HG03139 (cell line): ENCODE measurements around the gene UBE2O.
"Not testable (repeated sequence)": the region's sequence is repeated elsewhere in the genome, so short reads cannot be mapped to it uniquely, and the experiment has no call there.

Experiments used
- ATAC-seq: cut with Tn5 transposase; IDR thresholded peaks from one replicate; pipeline ENCODE4 v1.9.1; 2021; ENCODE audit not compliant: unreplicated experiment

Gene UBE2O

GRCh38 chr17:76376318-76377133, 76.4 kb downstream of the UBE2O start:
- ATAC-seq = no peak

GRCh38 chr17:76371656-76372628, 81.0 kb downstream of the UBE2O start:
- no peak for ATAC-seq

- ATAC-seq = no peak
These were observed 82.5 kb downstream of the UBE2O start for GRCh38 chr17:76370261-76370993.

- no peak for ATAC-seq
These were observed 83.1 kb downstream of the UBE2O start for GRCh38 chr17:76369804-76370203.

GRCh38 chr17:76369379-76369778, 83.6 kb downstream of the UBE2O start:
- no peak for ATAC-seq

DNA sequence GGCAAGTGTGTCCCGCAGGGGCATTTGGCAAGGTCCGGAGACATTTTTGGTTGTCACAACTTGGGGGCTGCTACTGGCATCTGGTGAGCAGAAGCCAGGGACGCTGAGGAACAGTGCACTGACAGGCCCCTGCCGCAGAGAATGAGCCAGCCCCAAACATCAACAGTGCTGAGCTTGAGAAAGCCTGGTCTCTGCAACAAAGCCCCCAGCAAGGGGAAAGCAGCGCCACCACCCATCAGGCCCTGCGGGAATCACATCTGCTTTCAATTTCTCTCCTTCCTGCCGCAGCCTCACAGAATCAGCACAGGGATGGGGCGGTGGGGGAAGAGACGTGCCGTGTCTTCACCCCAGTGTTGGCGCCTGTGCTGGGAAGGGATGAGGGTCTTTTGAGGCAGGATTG, 84.4 kb downstream of the UBE2O start:
- ATAC-seq = no peak

GRCh38 chr17:76367642-76368041, 85.3 kb downstream of the UBE2O start:
- no peak for ATAC-seq

DNA sequence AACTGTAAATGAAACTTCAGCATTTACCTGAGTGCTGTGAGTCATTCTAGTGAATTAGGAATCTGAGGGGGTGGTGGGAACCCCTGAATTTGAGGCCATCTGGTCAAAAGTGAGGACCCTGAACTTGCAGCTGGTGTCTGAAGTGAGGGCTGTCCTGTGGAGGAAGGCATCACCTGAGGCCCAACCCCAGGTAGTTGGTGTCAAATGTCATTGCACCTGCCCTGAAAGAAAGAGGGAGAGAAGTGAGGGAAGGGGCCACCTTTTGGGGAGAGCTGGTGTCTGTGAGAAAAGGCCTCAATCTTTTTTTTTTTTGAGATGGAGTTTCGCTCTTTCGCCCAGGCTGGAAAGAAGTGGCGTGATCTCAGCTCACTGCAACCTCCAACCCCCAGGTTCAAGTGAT, 86.7 kb downstream of the UBE2O start:
- ATAC-seq = no peak

DNA sequence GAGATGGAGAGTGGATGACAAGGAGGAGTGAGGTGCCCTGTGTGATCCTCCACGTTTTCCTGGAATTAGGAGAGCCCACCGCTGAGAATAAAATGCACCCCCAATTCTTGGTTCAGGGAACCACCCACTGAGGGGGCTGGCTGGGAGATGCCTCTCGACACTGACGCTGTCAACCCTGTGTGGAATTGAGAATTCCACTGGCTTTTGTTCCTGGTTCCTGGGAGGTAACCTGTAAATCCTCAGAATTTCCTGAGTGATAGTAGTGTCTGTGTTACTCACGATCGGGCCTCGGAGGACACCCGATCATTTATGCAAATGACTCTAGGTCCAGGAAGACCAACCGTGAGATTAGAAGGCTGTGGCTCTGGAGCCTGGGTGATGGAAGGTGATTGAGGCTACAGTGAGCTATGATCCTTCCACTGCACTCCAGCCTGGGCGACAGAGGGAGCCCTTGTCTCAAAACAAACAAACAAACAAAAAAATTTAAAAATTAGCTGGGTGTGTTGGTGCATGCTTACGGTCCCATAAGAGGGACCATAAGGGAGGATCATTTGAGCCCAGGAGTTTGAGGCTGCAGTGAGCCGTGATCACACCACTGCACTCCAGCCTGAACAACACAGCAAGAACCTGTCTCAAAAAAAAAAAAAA, 87.6 kb downstream of the UBE2O start:
- no peak for ATAC-seq

DNA sequence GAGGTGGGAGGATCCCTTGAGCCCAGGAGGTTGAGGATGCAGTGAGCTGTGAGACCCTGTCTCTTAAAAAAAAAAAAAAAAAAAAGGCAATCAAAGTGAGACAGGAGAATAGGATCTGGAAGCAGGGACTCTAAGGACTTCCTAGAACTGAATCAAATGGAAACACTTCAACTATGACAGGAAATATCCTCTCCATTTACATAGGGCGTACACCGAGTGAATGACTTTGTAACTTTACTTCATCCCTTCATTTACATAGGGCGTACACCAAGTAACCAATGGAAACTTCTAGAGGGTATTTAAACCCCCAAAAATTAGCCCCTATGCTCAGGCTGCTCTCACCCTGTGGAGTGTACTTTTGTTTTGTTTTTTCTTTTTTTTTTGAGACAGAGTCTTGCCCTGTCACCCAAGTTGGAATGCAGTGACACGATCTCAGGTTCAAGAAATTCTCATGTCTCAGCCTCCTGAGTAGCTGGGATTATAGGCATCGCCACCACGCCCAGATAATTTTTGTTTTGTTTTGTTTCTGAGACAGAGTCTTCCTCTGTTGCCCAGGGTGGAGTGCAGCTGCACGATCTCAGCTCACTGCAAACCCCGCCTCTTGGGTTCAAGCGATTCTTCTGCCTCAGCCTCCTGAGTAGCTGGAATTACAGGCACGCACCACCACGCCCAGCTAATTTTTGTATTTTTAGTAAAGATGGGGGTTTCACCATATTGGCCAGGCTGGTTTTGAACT, 89.7 kb downstream of the UBE2O start:
- no peak for ATAC-seq

DNA sequence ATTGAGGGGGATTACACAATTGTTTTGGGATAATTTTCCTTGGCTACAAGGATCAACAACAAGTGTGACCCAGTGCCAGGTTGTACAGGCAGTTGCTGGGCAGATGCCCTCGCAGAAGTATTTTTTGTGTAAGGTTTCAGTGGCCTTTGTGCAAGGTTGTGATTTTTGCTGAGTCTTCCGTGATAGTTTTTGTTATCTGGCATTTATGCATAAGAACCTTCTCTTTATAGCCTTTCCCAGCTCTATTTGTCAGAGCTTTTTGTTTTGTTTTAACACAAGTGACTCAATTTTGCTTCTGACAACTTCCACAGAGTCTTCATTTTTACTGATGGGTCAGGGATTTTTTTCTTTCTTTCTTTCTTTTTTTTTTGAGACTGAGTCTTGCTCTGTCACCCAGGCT, 92.5 kb downstream of the UBE2O start:
- ATAC-seq = no peak

DNA sequence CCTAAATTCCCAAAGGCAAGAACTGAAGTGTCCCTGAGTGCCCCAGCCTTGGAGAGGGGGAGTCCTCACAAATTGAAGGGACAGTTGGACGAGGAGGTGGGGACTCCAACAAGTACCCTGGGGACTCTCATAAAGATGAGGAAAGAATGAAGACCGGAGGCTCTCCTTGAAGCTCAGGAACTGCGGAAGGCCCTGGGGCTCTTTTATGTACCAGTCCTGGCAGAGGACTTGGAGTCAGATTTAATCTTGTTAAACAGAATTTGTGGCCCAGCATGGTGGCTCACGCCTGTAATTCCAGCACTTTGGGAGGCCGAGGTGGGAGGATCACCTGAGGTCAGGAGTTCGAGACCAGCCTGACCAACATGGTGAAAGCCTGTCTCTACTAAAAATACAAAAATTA, 93.2 kb downstream of the UBE2O start:
- not testable (repeated sequence) for ATAC-seq

DNA sequence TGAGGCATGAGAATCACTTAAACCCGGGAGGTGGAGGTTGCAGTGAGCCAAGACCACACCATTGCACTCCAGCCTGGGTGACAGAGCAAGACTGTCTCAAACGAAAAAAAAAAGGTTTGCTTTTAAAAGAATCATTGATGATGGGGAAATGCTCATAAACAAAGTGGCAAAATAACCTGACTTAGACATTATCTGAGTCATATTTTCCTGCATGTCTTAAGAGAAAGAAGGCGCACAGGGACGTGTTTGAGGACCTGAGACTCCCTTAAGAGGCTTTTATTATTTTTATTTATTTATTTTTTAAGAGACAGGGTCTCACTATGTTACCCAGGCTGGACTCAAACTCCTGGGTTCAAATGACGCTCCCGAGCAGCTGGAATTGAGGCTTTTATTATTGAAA, 93.6 kb downstream of the UBE2O start:
- ATAC-seq = no peak

GRCh38 chr17:76357597-76358158, 95.3 kb downstream of the UBE2O start:
- ATAC-seq = no peak

GRCh38 chr17:76356803-76357456, 96.0 kb downstream of the UBE2O start:
- no peak for ATAC-seq

DNA sequence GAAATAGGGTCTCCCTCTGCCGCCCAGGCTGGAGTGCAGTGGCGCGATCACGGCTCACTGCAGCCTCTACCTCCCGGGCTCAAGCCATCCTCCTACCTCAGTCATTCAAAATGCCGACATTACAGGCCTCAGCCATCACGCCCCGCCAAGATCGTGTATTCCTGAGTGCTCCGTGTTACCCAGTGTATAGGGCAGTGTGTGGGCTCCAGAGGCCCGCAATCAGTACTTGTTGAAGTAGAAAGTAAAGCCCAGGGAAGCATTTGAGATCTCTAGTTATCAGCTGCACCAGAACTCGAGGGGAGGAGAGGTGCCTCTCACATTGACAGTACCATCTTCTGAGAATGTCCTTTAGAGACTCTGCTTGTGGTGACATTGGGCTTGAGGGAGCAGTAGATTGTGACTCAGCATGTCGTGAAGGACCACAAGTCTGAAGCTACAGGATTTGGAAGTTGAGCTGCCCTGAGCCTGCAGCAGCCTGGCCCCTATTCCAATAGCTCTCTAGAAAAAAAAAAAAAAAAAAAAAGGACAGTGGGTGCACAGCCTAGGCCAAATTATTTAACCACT, 98.1 kb downstream of the UBE2O start:
- ATAC-seq = no peak

DNA sequence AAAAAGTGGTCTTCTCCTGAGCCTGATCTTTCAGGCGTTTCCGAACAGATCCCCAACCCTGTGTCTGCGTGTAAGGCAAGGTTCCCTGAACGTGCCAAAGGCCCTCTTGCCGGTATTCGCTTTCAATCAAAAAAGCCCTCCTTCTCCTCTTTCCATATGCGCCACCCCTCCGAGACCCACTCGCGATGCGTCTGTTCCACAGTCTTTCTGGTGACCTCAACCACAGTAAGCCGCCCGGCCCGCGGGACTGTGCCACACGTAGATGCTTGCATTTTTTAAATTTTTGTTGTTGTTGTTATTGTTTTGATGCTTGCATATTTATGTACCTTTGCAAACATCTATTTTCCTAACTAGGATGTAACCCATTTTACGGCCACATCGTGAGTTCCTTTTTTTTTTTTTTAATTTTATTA, 98.6 kb downstream of the UBE2O start:
- no peak for ATAC-seq

DNA sequence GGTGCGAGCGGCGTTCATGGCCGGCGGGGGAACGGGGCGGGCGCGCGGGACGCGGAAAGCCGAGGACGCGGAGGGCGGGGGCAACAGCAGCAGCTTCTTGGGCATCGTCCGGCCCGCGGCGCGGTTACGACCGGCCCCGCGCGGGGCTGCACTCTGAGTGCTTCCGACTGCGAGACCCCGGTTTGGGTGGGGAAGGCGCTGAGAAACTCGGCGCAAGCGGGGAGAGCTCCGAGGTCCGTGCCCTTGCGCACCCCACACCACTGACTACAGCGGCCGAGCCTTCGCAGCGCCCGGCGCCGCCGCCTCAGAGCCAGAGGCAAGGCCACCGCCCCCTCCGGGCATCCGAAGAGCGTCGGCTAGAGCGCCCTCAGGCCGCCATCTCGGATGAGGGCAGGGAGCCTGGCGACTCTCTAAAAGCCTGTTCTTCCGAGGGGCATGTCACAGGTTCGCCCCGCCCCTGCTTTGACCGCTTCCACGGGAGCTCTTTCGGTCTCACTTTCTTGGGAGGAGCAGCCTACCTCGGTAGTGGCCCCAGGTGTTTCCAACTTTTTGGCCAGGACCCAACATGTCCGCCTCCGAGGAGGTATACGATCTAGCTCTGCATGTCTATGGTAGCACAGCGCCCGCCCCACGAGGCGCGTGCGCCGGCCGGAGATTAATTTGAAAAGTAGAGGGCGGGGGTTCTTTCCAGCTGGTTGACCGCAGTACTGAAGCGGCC, 99.2 kb downstream of the UBE2O start, which contains the start of gene PRPSAP1:
Gene PRPSAP1, minus strand, starts transcription at position 318 of the 718 bp plus-strand sequence. Its CDS starts 213 bp downstream, at position 105.
- ATAC-seq = peak; percentile 83
